Mammary epithelial cell (primary cell): ENCODE results near the gene TTC14.

Source experiments
- CTCF ChIP-seq, 2 donors: IDR thresholded peaks in 1 of 2; conservative IDR thresholded peaks in 1 of 2; 2 replicates each; pipeline ENCODE4 v1.5.1; 2011 to 2012; ENCODE audit warnings: inconsistent platforms in 2 of 2, low read length in 2 of 2, mild to moderate bottlenecking in 2 of 2, control low read depth in 1 of 2, low read depth in 1 of 2; ENCODE audit not compliant: insufficient read depth in 1 of 2; ENCODE audit errors: extremely low read depth in 1 of 2
- EZH2 ChIP-seq: IDR thresholded peaks from 2 replicates; pipeline ENCODE4 v1.6.1; 2012; ENCODE audit warnings: low read length, inconsistent platforms, borderline replicate concordance

DNA sequence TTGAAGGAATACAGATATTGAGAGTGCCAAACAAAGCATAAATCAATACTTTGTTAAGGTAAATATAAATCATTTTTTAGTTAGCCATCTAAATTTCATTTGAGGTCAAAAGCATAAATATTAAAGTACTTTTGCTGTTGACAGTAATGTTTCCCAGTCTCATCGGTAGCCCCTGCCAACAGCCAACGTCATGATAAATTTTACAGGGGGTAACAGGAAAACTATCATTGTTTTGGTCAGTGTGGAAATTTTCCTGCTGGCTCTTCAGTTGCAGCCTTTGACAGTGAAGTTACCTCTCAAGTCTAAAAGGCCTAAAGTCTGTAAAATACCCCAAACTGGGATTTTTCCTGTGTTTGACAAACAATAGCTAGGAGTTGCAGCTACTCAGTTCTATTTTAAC lies 37.3 kb upstream of the TTC14 start:
- TF ChIP-seq EZH2: no peak
- TF ChIP-seq CTCF (conservative IDR thresholded peaks at IDR 0.05 in 1 of 2, IDR thresholded peaks at IDR 0.05 in 1 of 2; ENCODE audit: extremely low read depth in 1 of 2, insufficient read depth in 1 of 2, low read depth in 1 of 2, low read length in 2 of 2): no peak
